Peyer's patch (tissue), 4 donors: ENCODE measurements around the gene OR6P1.

Experiments used
- CTCF ChIP-seq, 6 experiments: fragments of 450-650 bp in 4 of 6; fragments of 200-600 bp in 2 of 6; sonication (generic) in 1 of 6; IDR thresholded peaks; one replicate each; pipeline ENCODE4 v1.5.1; 2017 to 2019; ENCODE audit warnings: antibody characterized with exemption in 6 of 6, mild to moderate bottlenecking in 3 of 6, moderate library complexity in 1 of 6
- POLR2A ChIP-seq, 2 donors: fragments of 450-650 bp; IDR thresholded peaks; one replicate each; pipeline ENCODE4 v1.5.1; 2017; ENCODE audit warnings: antibody characterized with exemption in 2 of 2, mild to moderate bottlenecking in 2 of 2, moderate library complexity in 2 of 2

GRCh38 chr1:158564608-158565007 is 5.8 kb downstream of the OR6P1 start:
- TF ChIP-seq POLR2A (IDR thresholded peaks at IDR 0.05) = no peak
- TF ChIP-seq CTCF (IDR thresholded peaks at IDR 0.05) = no peak
